ENCODE results near the gene ATF6. TPM values are rescaled to one million over a fixed set of nuclear protein-coding genes. Genes with fewer than 3 reads are reported as not detected.

Gene ATF6
- total RNA-seq, 1 donor from 2014 or later = 27.7 TPM

DNA sequence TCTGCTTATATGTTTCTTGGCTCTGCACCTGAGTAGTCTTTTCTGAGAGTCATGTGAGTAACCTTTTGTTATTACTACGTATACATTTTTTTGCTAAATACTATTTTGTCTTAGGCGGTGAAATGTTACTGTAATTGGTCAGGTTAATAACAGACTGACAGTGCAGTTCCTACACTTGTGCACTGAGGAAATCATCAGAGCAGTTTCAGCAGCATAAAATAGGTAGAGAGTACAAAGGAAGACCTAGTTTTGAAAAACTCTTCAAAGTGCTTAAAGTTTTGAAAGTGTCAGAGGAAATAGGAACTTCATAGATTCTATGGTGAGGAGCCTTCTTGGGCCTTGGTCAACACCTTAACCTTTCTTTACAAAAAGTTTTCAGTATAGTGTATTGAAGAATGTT, 11.1 kb downstream of the ATF6 start:
- H3K9me3 Mint-ChIP-seq = no peaks in the 10 kb centered on the region
- no peak for DNase-seq
- no peak overlapping the region for H3K4me3 Mint-ChIP-seq
- peaks cover 19% of the 10 kb centered on the region for H3K36me3 Mint-ChIP-seq (ENCODE audit: low read depth)
- no peaks in the 10 kb centered on the region for H3K27me3 Mint-ChIP-seq
- H3K27ac Mint-ChIP-seq = no peak overlapping the region
- intact Hi-C loops (cut with micrococcal nuclease) = no loop called here
- H3K4me1 Mint-ChIP-seq = peaks cover 11% of the 10 kb centered on the region

DNA sequence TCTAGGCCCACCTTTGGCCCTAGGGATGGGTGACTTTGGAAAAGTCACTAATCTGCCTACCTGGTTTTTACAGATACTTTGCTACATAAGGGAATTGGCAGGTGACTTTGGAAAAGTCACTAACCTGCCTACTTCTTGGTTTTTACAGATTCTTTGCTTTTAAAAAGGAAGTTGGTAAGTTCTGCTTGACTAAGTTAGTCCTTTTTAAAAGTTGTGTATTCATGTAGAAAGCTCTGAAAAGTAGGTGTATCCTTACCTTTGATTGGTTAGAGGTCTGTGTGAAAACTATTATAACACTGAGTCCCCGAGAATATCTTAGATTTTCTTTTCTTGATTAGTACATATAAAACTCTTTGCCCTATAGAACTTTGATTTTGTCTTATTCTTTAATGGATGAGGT, 12.4 kb downstream of the ATF6 start:
- intact Hi-C loops (cut with micrococcal nuclease) = no loop called here

DNA sequence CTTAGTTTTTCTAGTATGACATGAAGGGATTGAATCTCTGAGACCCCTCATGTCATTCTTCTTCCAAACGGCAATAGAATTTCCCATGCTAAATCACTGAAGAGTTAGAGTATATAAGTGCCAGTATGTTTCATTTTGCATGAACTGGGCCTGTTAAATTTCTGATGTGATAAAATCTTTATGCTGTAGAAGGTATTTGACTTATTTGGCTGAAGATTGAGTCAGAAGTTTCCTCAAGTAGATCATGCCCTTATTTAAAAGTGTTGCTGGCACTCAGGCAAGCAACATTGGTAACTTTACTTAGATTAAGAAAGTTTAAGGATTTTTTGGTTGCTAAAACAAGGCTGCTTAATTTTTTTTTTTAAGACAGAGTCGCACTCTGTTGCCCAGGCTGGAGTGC, 13.3 kb downstream of the ATF6 start:
- Mint-ChIP-seq H3K27ac (no peak overlapping the region), H3K4me3 (no peak overlapping the region), H3K36me3 (ENCODE audit: low read depth) (peaks cover 33% of the 10 kb centered on the region), H3K9me3 (no peaks in the 10 kb centered on the region), H3K4me1 (peaks cover 5% of the 10 kb centered on the region), H3K27me3 (no peaks in the 10 kb centered on the region)
- intact Hi-C loops (cut with micrococcal nuclease) = no loop called here
- no peak for DNase-seq

More for the DNA sequence above, 12.4 kb downstream of the ATF6 start:
- H3K36me3 Mint-ChIP-seq (ENCODE audit: low read depth) = peaks cover 27% of the 10 kb centered on the region
- H3K4me3 Mint-ChIP-seq = no peak overlapping the region
- DNase-seq = no peak
- peaks cover 11% of the 10 kb centered on the region for H3K4me1 Mint-ChIP-seq
- no peaks in the 10 kb centered on the region for H3K27me3 Mint-ChIP-seq
- H3K9me3 Mint-ChIP-seq = no peaks in the 10 kb centered on the region
- H3K27ac Mint-ChIP-seq = no peak overlapping the region

DNA sequence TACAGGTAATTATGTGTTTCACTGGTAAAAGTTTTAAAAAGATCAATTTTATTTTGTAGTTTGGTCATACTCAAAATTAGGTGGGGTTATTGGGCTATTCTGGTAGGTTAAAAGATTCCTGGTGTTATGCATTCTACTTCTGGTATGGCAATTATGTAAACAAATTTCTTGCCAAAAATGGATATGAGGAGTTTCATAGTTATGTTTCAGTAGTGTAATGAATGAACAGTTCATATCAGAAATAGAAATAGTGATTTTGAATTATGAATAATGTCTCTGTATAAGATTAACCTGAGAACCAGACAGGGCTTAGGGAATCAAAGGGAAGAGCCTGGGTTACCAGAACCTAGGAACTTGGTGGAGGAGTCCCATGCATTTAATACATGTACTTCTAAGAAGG, 15.9 kb downstream of the ATF6 start:
- H3K9me3 Mint-ChIP-seq = no peaks in the 10 kb centered on the region
- intact Hi-C loops (cut with micrococcal nuclease) = no loop called here

GRCh38 chr1:161782886-161783285, 16.8 kb downstream of the ATF6 start:
- Mint-ChIP-seq H3K4me1 (peaks cover 5% of the 10 kb centered on the region), H3K27me3 (no peaks in the 10 kb centered on the region), H3K9me3 (no peaks in the 10 kb centered on the region), H3K4me3 (no peak overlapping the region), H3K36me3 (ENCODE audit: low read depth) (peaks cover 45% of the 10 kb centered on the region), H3K27ac (no peak overlapping the region)
- DNase-seq = no peak
- intact Hi-C loops (cut with micrococcal nuclease) = no loop called here

More for the DNA sequence above, 15.9 kb downstream of the ATF6 start:
- Mint-ChIP-seq H3K4me1 (peaks cover 5% of the 10 kb centered on the region), H3K27ac (no peak overlapping the region), H3K27me3 (no peaks in the 10 kb centered on the region), H3K36me3 (ENCODE audit: low read depth) (peaks cover 45% of the 10 kb centered on the region), H3K4me3 (no peak overlapping the region)
- no peak for DNase-seq

DNA sequence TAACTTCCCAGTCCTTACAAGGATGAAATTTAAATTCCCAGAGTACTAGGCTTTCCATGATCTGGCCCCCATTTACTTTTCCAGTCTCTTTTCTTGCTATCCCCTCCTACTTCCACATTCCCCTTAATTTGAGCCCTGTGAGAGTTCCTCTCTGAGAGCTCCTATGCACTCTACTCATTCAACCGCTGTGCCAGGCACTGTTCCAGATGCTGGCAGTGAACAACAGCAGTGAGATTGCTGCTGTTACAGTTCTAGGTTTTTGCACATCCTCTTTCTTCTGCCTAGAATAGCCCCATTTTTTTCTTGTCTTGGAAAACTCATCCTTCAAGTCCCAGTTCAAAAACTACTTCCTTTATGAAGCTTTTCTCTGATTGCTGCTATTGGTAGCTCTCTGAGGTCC, 18.8 kb downstream of the ATF6 start:
- Mint-ChIP-seq H3K4me1 (peaks cover 4% of the 10 kb centered on the region), H3K9me3 (no peaks in the 10 kb centered on the region), H3K27me3 (no peaks in the 10 kb centered on the region), H3K4me3 (no peak overlapping the region), H3K36me3 (ENCODE audit: low read depth) (peaks cover 43% of the 10 kb centered on the region), H3K27ac (no peak overlapping the region)
- DNase-seq = no peak
- intact Hi-C loops (cut with micrococcal nuclease) = no loop called here

- no peak for DNase-seq
- Mint-ChIP-seq H3K4me1 (peaks cover 17% of the 10 kb centered on the region), H3K4me3 (no peak overlapping the region), H3K27me3 (no peaks in the 10 kb centered on the region), H3K9me3 (no peaks in the 10 kb centered on the region), H3K27ac (no peak overlapping the region), H3K36me3 (ENCODE audit: low read depth) (peaks cover 46% of the 10 kb centered on the region)
- intact Hi-C loops (cut with micrococcal nuclease) = no loop called here
Observed at GRCh38 chr1:161787355-161787754, 21.2 kb downstream of the ATF6 start.

DNA sequence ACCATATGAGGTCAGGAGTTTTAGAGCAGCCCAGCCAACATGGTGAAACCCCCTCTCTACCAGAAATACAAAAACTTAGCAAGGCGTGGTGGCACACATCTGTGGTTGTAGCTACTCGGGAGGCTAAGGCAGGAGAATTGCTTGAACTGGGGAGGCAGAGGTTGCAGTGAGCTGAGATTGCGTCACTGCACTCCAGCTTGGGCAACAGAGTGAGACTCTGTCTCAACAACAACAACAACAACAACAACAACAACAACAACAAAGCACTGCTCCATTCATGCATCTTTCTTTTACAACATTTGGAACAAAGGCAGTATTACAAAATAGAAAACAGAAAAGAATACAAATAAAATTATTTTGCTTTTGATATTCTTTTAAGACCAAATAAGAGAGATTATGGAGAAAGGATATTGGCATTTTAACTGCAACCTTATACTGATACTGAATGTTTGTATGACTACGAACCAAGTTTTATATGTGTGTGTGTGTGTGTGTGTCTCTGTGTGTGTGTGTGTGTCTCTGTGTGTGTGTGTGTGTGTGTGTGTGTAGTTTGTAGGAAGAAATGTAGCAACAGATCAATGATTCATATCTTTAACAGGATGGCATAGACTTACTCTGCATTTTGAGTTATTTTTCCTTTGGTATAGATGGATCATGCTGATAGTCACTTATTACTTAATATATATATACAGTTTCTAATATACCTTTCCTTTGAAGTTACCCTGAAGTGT, 24.6 kb downstream of the ATF6 start:
- H3K9me3 Mint-ChIP-seq = no peaks in the 10 kb centered on the region
- H3K4me1 Mint-ChIP-seq = peaks cover 23% of the 10 kb centered on the region
- peaks cover 48% of the 10 kb centered on the region for H3K36me3 Mint-ChIP-seq (ENCODE audit: low read depth)
- no peak overlapping the region for H3K4me3 Mint-ChIP-seq
- H3K27me3 Mint-ChIP-seq = no peaks in the 10 kb centered on the region
- intact Hi-C loops (cut with micrococcal nuclease) = no loop called here
- DNase-seq = no peak
- H3K27ac Mint-ChIP-seq = no peak overlapping the region

DNA sequence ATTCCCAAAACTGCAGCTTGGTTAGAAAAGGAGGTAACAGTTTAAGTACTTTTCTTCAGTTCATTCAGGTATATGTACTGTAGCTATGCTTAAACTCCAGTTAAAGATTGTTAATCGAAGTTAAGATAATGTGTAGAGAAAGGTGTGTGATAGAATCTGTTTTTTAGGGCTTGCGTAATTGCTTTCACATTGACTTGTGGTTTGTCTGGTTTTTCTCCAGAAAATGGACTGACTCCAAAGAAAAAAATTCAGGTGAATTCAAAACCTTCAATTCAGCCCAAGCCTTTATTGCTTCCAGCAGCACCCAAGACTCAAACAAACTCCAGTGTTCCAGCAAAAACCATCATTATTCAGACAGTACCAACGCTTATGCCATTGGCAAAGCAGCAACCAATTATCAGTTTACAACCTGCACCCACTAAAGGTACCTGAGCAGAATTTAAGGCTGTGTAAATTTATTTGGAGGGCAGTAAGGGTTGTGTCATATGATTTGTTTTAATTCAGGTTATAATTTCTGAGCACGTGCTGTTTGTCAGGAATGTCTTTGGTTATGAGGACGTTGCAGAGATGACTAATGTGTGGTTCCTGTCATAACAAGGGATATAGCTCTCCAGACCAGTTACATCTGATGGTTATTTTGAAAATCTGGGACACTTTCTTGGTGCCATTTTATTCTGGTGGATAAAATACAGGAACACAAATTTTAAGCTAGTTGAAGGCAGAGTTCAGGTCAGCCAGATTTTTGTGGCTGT, 26.0 kb downstream of the ATF6 start:
- peaks cover 47% of the 10 kb centered on the region for H3K36me3 Mint-ChIP-seq (ENCODE audit: low read depth)
- H3K27ac Mint-ChIP-seq = peak overlapping the region; percentile 4
- peaks cover 23% of the 10 kb centered on the region for H3K4me1 Mint-ChIP-seq
- no peaks in the 10 kb centered on the region for H3K9me3 Mint-ChIP-seq
- intact Hi-C loops (cut with micrococcal nuclease) = loop anchor here (1.0 to 2.0 kb wide), 4 partner anchors 25 to 245 kb away; partner anchors contain the start of gene ATF6
- H3K27me3 Mint-ChIP-seq = no peaks in the 10 kb centered on the region
- H3K4me3 Mint-ChIP-seq = no peak overlapping the region
- no peak for DNase-seq

- peaks cover 23% of the 10 kb centered on the region for H3K4me1 Mint-ChIP-seq
- no peak overlapping the region for H3K4me3 Mint-ChIP-seq
- intact Hi-C loops (cut with micrococcal nuclease) = loop anchor here (1.0 to 2.0 kb wide), 4 partner anchors 26 to 245 kb away; partner anchors contain the start of gene ATF6
- H3K27me3 Mint-ChIP-seq = no peaks in the 10 kb centered on the region
- no peaks in the 10 kb centered on the region for H3K9me3 Mint-ChIP-seq
- DNase-seq = peak; percentile 73
- peaks cover 50% of the 10 kb centered on the region for H3K36me3 Mint-ChIP-seq (ENCODE audit: low read depth)
- H3K27ac Mint-ChIP-seq = peak overlapping the region; percentile 10
Observed at GRCh38 chr1:161792740-161793139, 26.6 kb downstream of the ATF6 start.

GRCh38 chr1:161799792-161800191, 33.7 kb downstream of the ATF6 start:
- intact Hi-C loops (cut with micrococcal nuclease) = no loop called here
- no peak overlapping the region for H3K27ac Mint-ChIP-seq
- H3K36me3 Mint-ChIP-seq (ENCODE audit: low read depth) = peaks cover 61% of the 10 kb centered on the region
- peaks cover 4% of the 10 kb centered on the region for H3K4me1 Mint-ChIP-seq
- no peak for DNase-seq
- H3K4me3 Mint-ChIP-seq = no peak overlapping the region
- no peaks in the 10 kb centered on the region for H3K9me3 Mint-ChIP-seq
- H3K27me3 Mint-ChIP-seq = no peaks in the 10 kb centered on the region

GRCh38 chr1:161801955-161802354, 35.8 kb downstream of the ATF6 start:
- intact Hi-C loops (cut with micrococcal nuclease) = no loop called here
- peaks cover 57% of the 10 kb centered on the region for H3K36me3 Mint-ChIP-seq (ENCODE audit: low read depth)
- no peak overlapping the region for H3K4me3 Mint-ChIP-seq
- no peaks in the 10 kb centered on the region for H3K9me3 Mint-ChIP-seq
- DNase-seq = no peak
- H3K27ac Mint-ChIP-seq = no peak overlapping the region
- H3K4me1 Mint-ChIP-seq = peaks cover 7% of the 10 kb centered on the region
- H3K27me3 Mint-ChIP-seq = no peaks in the 10 kb centered on the region

- peaks cover 50% of the 10 kb centered on the region for H3K36me3 Mint-ChIP-seq (ENCODE audit: low read depth)
- H3K4me3 Mint-ChIP-seq = no peak overlapping the region
- no peaks in the 10 kb centered on the region for H3K9me3 Mint-ChIP-seq
- DNase-seq = no peak
- no peaks in the 10 kb centered on the region for H3K27me3 Mint-ChIP-seq
- no peak overlapping the region for H3K27ac Mint-ChIP-seq
- intact Hi-C loops (cut with micrococcal nuclease) = no loop called here
- H3K4me1 Mint-ChIP-seq = peaks cover 7% of the 10 kb centered on the region
Observed at GRCh38 chr1:161803181-161803580, 37.1 kb downstream of the ATF6 start.

GRCh38 chr1:161805399-161806197, 39.5 kb downstream of the ATF6 start:
- no peak for DNase-seq
- peak overlapping the region; percentile 67 for H3K27ac Mint-ChIP-seq
- no peaks in the 10 kb centered on the region for H3K27me3 Mint-ChIP-seq
- peaks cover 51% of the 10 kb centered on the region for H3K36me3 Mint-ChIP-seq (ENCODE audit: low read depth)
- H3K4me3 Mint-ChIP-seq = no peak overlapping the region
- intact Hi-C loops (cut with micrococcal nuclease) = no loop called here
- peaks cover 7% of the 10 kb centered on the region for H3K4me1 Mint-ChIP-seq
- peaks cover 7% of the 10 kb centered on the region for H3K9me3 Mint-ChIP-seq
